GM18858 (cell line): Measurements from ENCODE around the gene CTNNA3.
"Not testable (repeated sequence)": the region's sequence is repeated elsewhere in the genome, so short reads cannot be mapped to it uniquely, and the experiment has no call there.

Experiments used
- ATAC-seq: cut with Tn5 transposase; IDR thresholded peaks from one replicate; pipeline ENCODE4 v1.9.1; 2021; ENCODE audit not compliant: unreplicated experiment

Gene CTNNA3

GRCh38 chr10:67259319-67259929 is 436.6 kb downstream of the CTNNA3 start:
- no peak for ATAC-seq

GRCh38 chr10:67257427-67258144 is 438.4 kb downstream of the CTNNA3 start:
- no peak for ATAC-seq

- no peak for ATAC-seq
Measured at GRCh38 chr10:67257018-67257417, 439.0 kb downstream of the CTNNA3 start.

- ATAC-seq = no peak
Measured at GRCh38 chr10:67250686-67251085, 445.3 kb downstream of the CTNNA3 start.

GRCh38 chr10:67246066-67246555 is 449.9 kb downstream of the CTNNA3 start:
- ATAC-seq = no peak

GRCh38 chr10:67242528-67242927 is 453.5 kb downstream of the CTNNA3 start:
- ATAC-seq = no peak

GRCh38 chr10:67241451-67241850 is 454.5 kb downstream of the CTNNA3 start:
- ATAC-seq = no peak

GRCh38 chr10:67239864-67240497 is 456.0 kb downstream of the CTNNA3 start:
- no peak for ATAC-seq

GRCh38 chr10:67230680-67231500 is 465.1 kb downstream of the CTNNA3 start:
- not testable (repeated sequence) for ATAC-seq

GRCh38 chr10:67225226-67225625 is 470.8 kb downstream of the CTNNA3 start:
- no peak for ATAC-seq

GRCh38 chr10:67224553-67224952 is 471.4 kb downstream of the CTNNA3 start:
- no peak for ATAC-seq

GRCh38 chr10:67222934-67223333 is 473.1 kb downstream of the CTNNA3 start:
- ATAC-seq = no peak

- no peak for ATAC-seq
Measured at GRCh38 chr10:67221939-67222494, 474.0 kb downstream of the CTNNA3 start.

GRCh38 chr10:67211680-67212079 is 484.3 kb downstream of the CTNNA3 start:
- no peak for ATAC-seq

GRCh38 chr10:67207923-67208322 is 488.1 kb downstream of the CTNNA3 start:
- not testable (repeated sequence) for ATAC-seq

- ATAC-seq = no peak
Measured at GRCh38 chr10:67200913-67201564, 495.0 kb downstream of the CTNNA3 start.

- ATAC-seq = no peak
Measured at GRCh38 chr10:67175354-67175753, 520.6 kb downstream of the CTNNA3 start.

GRCh38 chr10:67173787-67174186 is 522.2 kb downstream of the CTNNA3 start:
- ATAC-seq = no peak

GRCh38 chr10:67171970-67172369 is 524.0 kb downstream of the CTNNA3 start:
- no peak for ATAC-seq

GRCh38 chr10:67156239-67156638 is 539.8 kb downstream of the CTNNA3 start:
- no peak for ATAC-seq
